ENCODE measurements around the gene SERINC2. TPM values are rescaled to one million over a fixed set of nuclear protein-coding genes. Genes with fewer than 3 reads are reported as not detected.
A peak's percentile ranks its signal among the peaks of the same experiment; 100 is the strongest.

SERINC2 gene
- total RNA-seq, 1 donor from 2014 or later, result 9.6 TPM

GRCh38 chr1:31376375-31377134 is 36.5 kb upstream of the SERINC2 start:
- peaks cover 11% of the 10 kb centered on the region for H3K27me3 ChIP-seq
- no peaks in the 10 kb centered on the region for H3K36me3 ChIP-seq
- no peak overlapping the region for H3K4me2 ChIP-seq
- peak; percentile 63 for DNase-seq (ENCODE audit: low spot score)
- H3K79me2 ChIP-seq (ENCODE audit: low read depth), result no peaks in the 10 kb centered on the region
- peaks cover 24% of the 10 kb centered on the region for H3K4me1 ChIP-seq
- no peak overlapping the region for H3K4me3 ChIP-seq
- Mint-ChIP-seq H3K4me3 (peak overlapping the region; percentile 7), H3K27me3 (ENCODE audit: insufficient read depth, low read depth) (peaks cover 2% of the 10 kb centered on the region), H3K36me3 (no peaks in the 10 kb centered on the region), H3K4me1 (peaks cover 45% of the 10 kb centered on the region), H3K27ac (peak overlapping the region; percentile 80), H3K9me3 (no peaks in the 10 kb centered on the region)
- peaks cover 4% of the 10 kb centered on the region for H4K20me1 ChIP-seq (ENCODE audit: low read depth)
- H3F3A ChIP-seq (ENCODE audit: low read depth), result peaks cover 25% of the 10 kb centered on the region
- no peak overlapping the region for H2AFZ ChIP-seq (replicated peaks)
- TF ChIP-seq EZH2 (IDR thresholded peaks at IDR 0.05), result no peak
- TF ChIP-seq EZH2phosphoT487 (IDR thresholded peaks at IDR 0.05), result no peak
- no peak for TF ChIP-seq CTCF (IDR thresholded peaks at IDR 0.05)
- H3K9me3 ChIP-seq (ENCODE audit: low read depth), result no peaks in the 10 kb centered on the region
- no peak overlapping the region for H3K9ac ChIP-seq
- H3K27ac ChIP-seq, result no peak overlapping the region

GRCh38 chr1:31377364-31377863 is 35.6 kb upstream of the SERINC2 start:
- Histone ChIP-seq H3F3A (ENCODE audit: low read depth) (peaks cover 20% of the 10 kb centered on the region), H3K9ac (no peak overlapping the region), H3K4me3 (no peak overlapping the region), H4K20me1 (ENCODE audit: low read depth) (no peaks in the 10 kb centered on the region), H2AFZ (replicated peaks) (no peak overlapping the region), H3K27me3 (peaks cover 6% of the 10 kb centered on the region), H3K4me1 (peaks cover 20% of the 10 kb centered on the region), H3K9me3 (ENCODE audit: low read depth) (no peaks in the 10 kb centered on the region), H3K4me2 (no peak overlapping the region), H3K79me2 (ENCODE audit: low read depth) (no peaks in the 10 kb centered on the region), H3K36me3 (no peaks in the 10 kb centered on the region), H3K27ac (no peak overlapping the region)
- H3K27ac Mint-ChIP-seq, result peak overlapping the region; percentile 44
- H3K9me3 Mint-ChIP-seq, result no peaks in the 10 kb centered on the region
- peaks cover 41% of the 10 kb centered on the region for H3K4me1 Mint-ChIP-seq
- DNase-seq (ENCODE audit: low spot score), result no peak
- H3K36me3 Mint-ChIP-seq, result no peaks in the 10 kb centered on the region
- peaks cover 2% of the 10 kb centered on the region for H3K27me3 Mint-ChIP-seq (ENCODE audit: insufficient read depth, low read depth)
- TF ChIP-seq EZH2phosphoT487 (IDR thresholded peaks at IDR 0.05) (no peak), EZH2 (IDR thresholded peaks at IDR 0.05) (no peak), CTCF (IDR thresholded peaks at IDR 0.05) (no peak)
- H3K4me3 Mint-ChIP-seq, result no peak overlapping the region

- H3K27ac Mint-ChIP-seq, result peak overlapping the region; percentile 42
- Histone ChIP-seq H3K4me1 (peaks cover 15% of the 10 kb centered on the region), H3K4me3 (no peak overlapping the region), H2AFZ (replicated peaks) (no peak overlapping the region), H3K36me3 (no peaks in the 10 kb centered on the region), H3K79me2 (ENCODE audit: low read depth) (no peaks in the 10 kb centered on the region), H3K27ac (no peak overlapping the region), H3K9me3 (ENCODE audit: low read depth) (no peaks in the 10 kb centered on the region), H3F3A (ENCODE audit: low read depth) (peaks cover 14% of the 10 kb centered on the region), H3K27me3 (peaks cover under 1% of the 10 kb centered on the region), H3K9ac (no peak overlapping the region), H4K20me1 (ENCODE audit: low read depth) (no peaks in the 10 kb centered on the region), H3K4me2 (no peak overlapping the region)
- H3K27me3 Mint-ChIP-seq (ENCODE audit: insufficient read depth, low read depth), result peaks cover 2% of the 10 kb centered on the region
- H3K9me3 Mint-ChIP-seq, result no peaks in the 10 kb centered on the region
- no peak overlapping the region for H3K4me3 Mint-ChIP-seq
- H3K36me3 Mint-ChIP-seq, result no peaks in the 10 kb centered on the region
- no peak for DNase-seq (ENCODE audit: low spot score)
- H3K4me1 Mint-ChIP-seq, result peaks cover 36% of the 10 kb centered on the region
- no peak for TF ChIP-seq CTCF (IDR thresholded peaks at IDR 0.05)
- no peak for TF ChIP-seq EZH2phosphoT487 (IDR thresholded peaks at IDR 0.05)
- TF ChIP-seq EZH2 (IDR thresholded peaks at IDR 0.05), result no peak
Measured at GRCh38 chr1:31378001-31378400, 35.0 kb upstream of the SERINC2 start.
